Upper lobe of left lung (tissue), 6 donors: ENCODE results near the gene DPF3. TPM values are rescaled to one million over a fixed set of nuclear protein-coding genes. Genes with fewer than 3 reads are reported as not detected.
A peak's percentile ranks its signal among the peaks of the same experiment; 100 is the strongest.

ENCODE experiments used
- ATAC-seq, 2 donors: fragments of 200-7000 bp; cut with Tn5 transposase; one replicate each; pipeline ENCODE4 v1.9.1; 2022; ENCODE audit warnings: mild to moderate bottlenecking in 2 of 2, moderate library complexity in 2 of 2; ENCODE audit not compliant: low FRiP score in 2 of 2
- DNase-seq, 2 donors: peaks; one replicate each; pipeline ENCODE4 v3.0.0-alpha.2; 2019 to 2020
- H3K27ac ChIP-seq, 4 donors: fragments of 200-600 bp; sonication (generic); one replicate each; pipeline ENCODE4 v1.5.1; 2016 to 2019
- H3K27me3 ChIP-seq, 4 donors: fragments of 200-600 bp; sonication (generic); one replicate each; pipeline ENCODE4 v1.5.1; 2017 to 2019
- H3K36me3 ChIP-seq, 4 donors: fragments of 200-600 bp; sonication (generic); one replicate each; pipeline ENCODE4 v1.5.1; 2016 to 2019
- H3K4me1 ChIP-seq, 4 donors: fragments of 200-600 bp; sonication (generic); one replicate each; pipeline ENCODE4 v1.5.1; 2018 to 2019
- H3K4me3 ChIP-seq, 4 donors: fragments of 200-600 bp; sonication (generic); one replicate each; pipeline ENCODE4 v1.5.1; 2017 to 2019; ENCODE audit warnings: mild to moderate bottlenecking in 2 of 4, moderate library complexity in 1 of 4
- H3K9me3 ChIP-seq, 4 donors: fragments of 200-600 bp; sonication (generic); one replicate each; pipeline ENCODE4 v1.5.1; 2018 to 2019
- CTCF ChIP-seq, 6 experiments: fragments of 450-650 bp in 4 of 6; fragments of 200-600 bp in 2 of 6; sonication (generic) in 2 of 6; IDR thresholded peaks; one replicate each; pipeline ENCODE4 v1.5.1; 2016 to 2019; ENCODE audit warnings: antibody characterized with exemption in 6 of 6
- EP300 ChIP-seq, 4 donors: sonication (generic); formaldehyde crosslinking; IDR thresholded peaks; one replicate each; pipeline ENCODE4 v1.5.1; 2017; ENCODE audit warnings: antibody characterized with exemption in 4 of 4, control low read depth in 2 of 4
- POLR2A ChIP-seq, 4 donors: fragments of 450-650 bp; IDR thresholded peaks; one replicate each; pipeline ENCODE4 v1.5.1; 2016 to 2017; ENCODE audit warnings: antibody characterized with exemption in 4 of 4, mild to moderate bottlenecking in 2 of 4
- POLR2AphosphoS5 ChIP-seq, 2 donors: sonication (generic); formaldehyde crosslinking; IDR thresholded peaks; one replicate each; pipeline ENCODE4 v1.5.1; 2017; ENCODE audit warnings: antibody characterized with exemption in 2 of 2
- WGBS, 2 donors: methylation state at CpG; one replicate each; pipeline ENCODE4 v1.1.5; 2017 to 2018; 5-methylcytosine and 5-hydroxymethylcytosine counted together
- total RNA-seq, 6 donors: library from RNA; depleted of rRNA in 4 of 6; stranded (reverse); fragments of >200 nt in 4 of 6; gene quantifications; one replicate each; pipeline versions ENCODE4 v1.1.0 to v1.2.1, GENCODE V29; 2016 to 2021
- donor health status: DM: no; HTN: no; CAD: no; lungs with moderate emphysema.
- donor health status: DM: no; HTN: yes; CAD: no; lungs with severe emphysema.

The DPF3 gene
- total RNA-seq, 6 donors from 2014 or later: 0.30 to 1.3 (median 1.0) TPM

- no peaks in the 10 kb centered on the region for H3K27me3 ChIP-seq
- 85 to 87% methylated on average over 4 of the region's 4 CpGs for WGBS, 2 donors
- H3K4me3 ChIP-seq: no peak overlapping the region
- H3K4me1 ChIP-seq: no peaks in the 10 kb centered on the region
- no peak overlapping the region for H3K27ac ChIP-seq
- TF ChIP-seq POLR2A (IDR thresholded peaks at IDR 0.05) (no peak), EP300 (IDR thresholded peaks at IDR 0.05) (no peak), POLR2AphosphoS5 (IDR thresholded peaks at IDR 0.05) (no peak), CTCF (IDR thresholded peaks at IDR 0.05) (no peak)
- no peak for ATAC-seq
- no peak for DNase-seq
- no peaks in the 10 kb centered on the region for H3K36me3 ChIP-seq
- no peaks in the 10 kb centered on the region for H3K9me3 ChIP-seq
Measured at GRCh38 chr14:72716476-72716875, 177.4 kb downstream of the DPF3 start.

DNA sequence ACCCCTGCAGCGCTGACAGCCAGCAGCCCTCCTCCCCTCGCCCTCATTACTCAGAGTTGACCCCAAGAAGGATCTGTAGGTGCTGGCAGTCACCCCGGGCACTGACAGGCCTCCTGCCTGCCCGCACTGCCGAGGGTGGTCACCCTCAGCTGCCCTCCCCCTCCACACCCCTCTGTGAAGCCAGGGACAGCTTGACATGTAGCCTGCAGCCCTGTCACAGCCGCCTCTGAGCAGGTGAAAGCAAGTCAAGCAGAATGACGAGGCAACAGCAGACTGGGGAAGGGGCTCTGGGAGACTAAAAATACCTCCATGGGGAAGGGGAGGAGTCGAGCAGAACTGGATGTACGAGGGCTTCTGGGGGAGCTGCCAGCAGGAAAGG is 178.1 kb downstream of the DPF3 start:
- TF ChIP-seq POLR2A (IDR thresholded peaks at IDR 0.05) (no peak), EP300 (IDR thresholded peaks at IDR 0.05) (no peak), CTCF (IDR thresholded peaks at IDR 0.05) (no peak), POLR2AphosphoS5 (IDR thresholded peaks at IDR 0.05) (no peak)
- H3K4me3 ChIP-seq: no peak overlapping the region
- no peaks in the 10 kb centered on the region for H3K4me1 ChIP-seq
- ATAC-seq (no peak), DNase-seq (peak in 1 of 2 donors; percentile 12)
- H3K9me3 ChIP-seq: no peaks in the 10 kb centered on the region
- no peak overlapping the region for H3K27ac ChIP-seq
- WGBS, 2 donors: 30 to 34% methylated on average over 9 of the region's 9 CpGs
- H3K27me3 ChIP-seq: no peaks in the 10 kb centered on the region
- no peaks in the 10 kb centered on the region for H3K36me3 ChIP-seq

- Histone ChIP-seq H3K27me3 (no peaks in the 10 kb centered on the region), H3K4me1 (no peaks in the 10 kb centered on the region), H3K9me3 (no peaks in the 10 kb centered on the region), H3K36me3 (no peaks in the 10 kb centered on the region), H3K27ac (no peak overlapping the region), H3K4me3 (no peak overlapping the region)
- TF ChIP-seq POLR2AphosphoS5 (IDR thresholded peaks at IDR 0.05) (no peak), CTCF (IDR thresholded peaks at IDR 0.05) (no peak), POLR2A (IDR thresholded peaks at IDR 0.05) (no peak)
- DNase-seq: no peak
- no peak for ATAC-seq
- 69 to 89% methylated on average over 7 of the region's 7 CpGs for WGBS, 2 donors
Measured at GRCh38 chr14:72715215-72715849, 178.6 kb downstream of the DPF3 start.

DNA sequence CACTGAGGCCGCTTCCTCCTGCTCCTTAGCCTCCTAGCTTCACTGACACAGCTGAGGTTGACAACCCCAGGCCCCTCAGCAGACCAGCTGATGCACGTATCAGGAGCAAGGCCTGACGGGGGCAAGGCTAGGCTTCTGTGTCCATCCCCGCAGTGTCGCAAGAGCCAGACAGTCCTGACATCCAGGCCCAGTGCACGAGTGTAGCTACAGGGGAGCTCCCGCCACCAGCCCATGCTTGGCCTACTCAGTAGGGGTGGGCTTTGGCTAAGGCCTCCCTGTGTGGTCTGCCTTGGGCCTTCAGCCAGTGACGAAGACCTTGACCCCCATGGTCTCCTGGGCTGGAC is 179.1 kb downstream of the DPF3 start:
- 65 to 82% methylated on average over 6 to 8 of the region's 8 CpGs for WGBS, 2 donors
- no peaks in the 10 kb centered on the region for H3K36me3 ChIP-seq
- no peaks in the 10 kb centered on the region for H3K9me3 ChIP-seq
- H3K27me3 ChIP-seq: no peaks in the 10 kb centered on the region
- H3K4me1 ChIP-seq: no peaks in the 10 kb centered on the region
- no peak overlapping the region for H3K27ac ChIP-seq
- TF ChIP-seq EP300 (IDR thresholded peaks at IDR 0.05) (no peak), CTCF (IDR thresholded peaks at IDR 0.05) (no peak), POLR2A (IDR thresholded peaks at IDR 0.05) (no peak), POLR2AphosphoS5 (IDR thresholded peaks at IDR 0.05) (no peak)
- H3K4me3 ChIP-seq: no peak overlapping the region
- DNase-seq (no peak), ATAC-seq (no peak)

DNA sequence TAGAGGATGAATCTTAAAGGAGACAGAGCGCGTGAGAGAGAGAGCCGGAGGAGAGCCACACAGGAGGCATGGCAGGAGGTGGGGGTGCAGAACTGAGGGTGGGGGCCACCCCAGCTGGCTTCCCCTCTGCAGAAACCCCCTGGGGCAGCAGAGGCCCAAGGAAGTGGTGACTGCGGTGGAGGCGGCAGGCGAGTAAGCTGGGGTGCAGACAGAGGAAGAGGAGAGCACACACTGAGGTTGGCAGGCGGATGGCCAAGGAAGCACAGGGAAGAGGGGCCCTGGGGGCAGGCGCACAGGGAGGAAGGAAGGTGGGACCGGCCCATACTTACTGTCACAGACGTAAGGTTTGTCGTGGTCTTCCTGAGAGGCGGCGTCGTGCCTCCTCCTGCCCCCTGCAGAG is 179.8 kb downstream of the DPF3 start:
- Histone ChIP-seq H3K9me3 (no peaks in the 10 kb centered on the region), H3K4me3 (no peak overlapping the region), H3K4me1 (no peaks in the 10 kb centered on the region), H3K36me3 (no peaks in the 10 kb centered on the region), H3K27me3 (no peaks in the 10 kb centered on the region), H3K27ac (no peak overlapping the region)
- peak in 1 of 2 donors; percentile 66 for DNase-seq
- 52 to 56% methylated on average over 14 of the region's 14 CpGs for WGBS, 2 donors
- TF ChIP-seq POLR2A (IDR thresholded peaks at IDR 0.05) (no peak), POLR2AphosphoS5 (IDR thresholded peaks at IDR 0.05) (no peak), CTCF (IDR thresholded peaks at IDR 0.05) (no peak)
- peak; percentile 9 to 10 for ATAC-seq
